Memory B cell (primary cell): ENCODE results near the gene DMWD.
"Not testable (repeated sequence)": the region's sequence is repeated elsewhere in the genome, so short reads cannot be mapped to it uniquely, and the experiment has no call there.

Source experiments
- ATAC-seq: fragments of 150-1000 bp; cut with Tn5 transposase; 2 replicates; pipeline ENCODE4 v1.10.0; 2021; ENCODE audit warnings: low read depth, mild to moderate bottlenecking, moderate library complexity
- DNase-seq, 2 donors: peaks; one replicate each; pipeline ENCODE4 v3.0.0; 2022; ENCODE audit warnings: low spot score in 2 of 2
- H3K27ac Mint-ChIP-seq: one replicate; pipeline ENCODE4 v1.8.0; 2022; ENCODE audit warnings: mild to moderate bottlenecking, moderate library complexity, mixed read lengths
- H3K27me3 Mint-ChIP-seq: one replicate; pipeline ENCODE4 v1.8.0; 2022; ENCODE audit warnings: mixed read lengths
- H3K36me3 Mint-ChIP-seq: one replicate; pipeline ENCODE4 v1.8.0; 2022; ENCODE audit warnings: mild to moderate bottlenecking, mixed read lengths
- H3K4me1 Mint-ChIP-seq: one replicate; pipeline ENCODE4 v1.8.0; 2022; ENCODE audit warnings: mixed read lengths
- H3K4me3 Mint-ChIP-seq: one replicate; pipeline ENCODE4 v1.8.0; 2022; ENCODE audit warnings: mild to moderate bottlenecking, moderate library complexity, mixed read lengths
- H3K9me3 Mint-ChIP-seq: one replicate; pipeline ENCODE4 v1.8.0; 2022; ENCODE audit warnings: mixed read lengths

Gene DMWD

DNA sequence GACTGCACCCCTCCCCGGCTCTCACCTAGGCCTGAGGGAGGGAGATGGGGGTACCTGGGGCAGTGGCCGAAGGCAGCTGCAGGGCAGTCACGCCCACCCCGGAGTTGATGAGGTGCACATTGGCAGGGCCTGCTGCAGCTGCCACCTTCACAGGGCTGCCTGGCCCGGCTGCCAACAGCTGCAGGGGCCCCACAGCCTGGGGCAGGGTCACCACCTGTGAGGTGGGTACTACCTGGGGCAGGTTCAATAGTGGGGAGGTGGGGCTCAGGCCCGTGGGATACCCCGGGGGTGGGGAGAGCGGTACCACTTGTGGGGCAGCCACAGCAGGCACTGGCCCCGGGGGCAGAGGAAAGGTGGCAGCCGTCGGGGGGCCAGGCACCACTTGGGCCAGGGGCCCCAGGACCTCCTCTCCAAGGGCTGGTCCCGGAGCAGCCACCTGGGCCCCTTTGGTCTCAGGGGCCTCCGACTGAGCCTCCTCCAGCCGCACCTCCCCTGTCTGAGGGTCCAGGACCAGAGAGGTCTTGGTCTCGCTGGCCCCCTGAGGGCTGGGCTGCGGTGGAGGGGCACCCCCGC, 26.3 kb downstream of the DMWD start:
- no peaks in the 10 kb centered on the region for H3K9me3 Mint-ChIP-seq
- H3K27ac Mint-ChIP-seq: no peak overlapping the region
- H3K27me3 Mint-ChIP-seq: peaks cover 13% of the 10 kb centered on the region
- ATAC-seq: no peak
- no peaks in the 10 kb centered on the region for H3K36me3 Mint-ChIP-seq
- peaks cover 14% of the 10 kb centered on the region for H3K4me1 Mint-ChIP-seq
- no peak for DNase-seq
- no peak overlapping the region for H3K4me3 Mint-ChIP-seq

- no peaks in the 10 kb centered on the region for H3K36me3 Mint-ChIP-seq
- peaks cover 10% of the 10 kb centered on the region for H3K4me1 Mint-ChIP-seq
- H3K27ac Mint-ChIP-seq: no peak overlapping the region
- H3K27me3 Mint-ChIP-seq: peaks cover 13% of the 10 kb centered on the region
- H3K9me3 Mint-ChIP-seq: no peaks in the 10 kb centered on the region
- H3K4me3 Mint-ChIP-seq: no peak overlapping the region
- no peak for DNase-seq
- no peak for ATAC-seq
These were observed 26.8 kb downstream of the DMWD start for GRCh38 chr19:45765702-45766295.

DNA sequence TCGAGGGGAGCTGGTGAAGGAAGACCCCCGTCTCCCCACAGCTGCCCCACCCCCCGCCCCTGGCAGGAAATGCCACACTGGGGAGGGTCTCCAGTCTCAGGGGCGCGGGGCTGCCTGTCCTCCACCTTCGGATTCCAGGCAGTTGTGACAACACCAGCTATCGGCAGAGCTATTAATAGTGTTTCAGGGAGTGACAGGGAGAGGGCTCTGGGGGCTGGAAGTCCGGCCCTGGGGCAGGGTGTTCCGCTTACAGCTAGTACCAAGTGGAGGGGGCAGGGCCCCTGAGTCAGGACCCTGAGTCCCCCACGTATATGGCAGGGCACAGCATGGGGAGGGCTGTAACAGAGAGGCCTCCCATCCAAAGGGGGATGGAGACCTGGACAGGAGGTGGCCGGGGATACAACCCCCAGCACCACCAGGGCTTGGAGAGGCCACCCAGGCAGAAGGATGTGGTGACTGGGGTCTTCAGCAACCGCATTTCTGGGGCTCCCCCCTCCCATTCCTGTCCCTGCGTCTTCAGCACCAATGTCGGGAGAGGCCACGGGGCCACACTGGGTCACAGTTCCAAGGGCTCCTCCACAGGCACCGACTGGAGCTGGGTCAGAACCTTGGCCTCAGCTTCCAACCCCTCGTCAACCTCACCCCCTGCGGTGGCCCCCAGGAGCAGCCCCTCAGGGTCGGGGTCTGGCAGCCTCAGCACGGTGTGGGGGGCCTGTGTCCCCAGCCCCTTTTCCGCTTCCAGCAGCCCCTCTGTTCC, 27.5 kb downstream of the DMWD start:
- Mint-ChIP-seq H3K9me3 (no peaks in the 10 kb centered on the region), H3K4me3 (peak overlapping the region; percentile 8), H3K27ac (no peak overlapping the region), H3K4me1 (peaks cover 7% of the 10 kb centered on the region), H3K36me3 (no peaks in the 10 kb centered on the region), H3K27me3 (peaks cover 13% of the 10 kb centered on the region)
- ATAC-seq (no peak), DNase-seq (no peak)

DNA sequence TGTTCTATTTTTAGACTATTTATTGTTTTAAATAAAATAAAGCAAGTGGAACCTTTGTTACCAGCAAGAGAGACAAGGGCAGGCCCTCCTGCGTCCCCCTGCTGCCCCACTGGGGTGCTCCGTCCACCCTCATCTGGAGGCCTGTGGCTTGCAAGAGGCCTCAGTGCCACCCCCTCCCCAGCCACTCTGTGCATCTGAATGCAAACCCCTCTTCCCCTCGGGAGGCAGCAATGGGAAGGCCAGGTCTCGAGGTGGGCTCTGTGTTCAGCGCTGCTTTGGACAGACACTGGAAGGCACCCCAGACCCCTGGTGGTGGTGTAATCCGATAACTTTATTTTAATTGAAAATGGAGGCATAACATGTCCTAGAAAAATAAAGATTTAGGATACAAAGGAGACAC, 28.2 kb downstream of the DMWD start:
- H3K9me3 Mint-ChIP-seq: no peaks in the 10 kb centered on the region
- H3K27me3 Mint-ChIP-seq: peaks cover 13% of the 10 kb centered on the region
- DNase-seq (no peak), ATAC-seq (no peak)
- H3K4me1 Mint-ChIP-seq: peaks cover 7% of the 10 kb centered on the region
- H3K27ac Mint-ChIP-seq: no peak overlapping the region
- no peaks in the 10 kb centered on the region for H3K36me3 Mint-ChIP-seq
- H3K4me3 Mint-ChIP-seq: no peak overlapping the region

DNA sequence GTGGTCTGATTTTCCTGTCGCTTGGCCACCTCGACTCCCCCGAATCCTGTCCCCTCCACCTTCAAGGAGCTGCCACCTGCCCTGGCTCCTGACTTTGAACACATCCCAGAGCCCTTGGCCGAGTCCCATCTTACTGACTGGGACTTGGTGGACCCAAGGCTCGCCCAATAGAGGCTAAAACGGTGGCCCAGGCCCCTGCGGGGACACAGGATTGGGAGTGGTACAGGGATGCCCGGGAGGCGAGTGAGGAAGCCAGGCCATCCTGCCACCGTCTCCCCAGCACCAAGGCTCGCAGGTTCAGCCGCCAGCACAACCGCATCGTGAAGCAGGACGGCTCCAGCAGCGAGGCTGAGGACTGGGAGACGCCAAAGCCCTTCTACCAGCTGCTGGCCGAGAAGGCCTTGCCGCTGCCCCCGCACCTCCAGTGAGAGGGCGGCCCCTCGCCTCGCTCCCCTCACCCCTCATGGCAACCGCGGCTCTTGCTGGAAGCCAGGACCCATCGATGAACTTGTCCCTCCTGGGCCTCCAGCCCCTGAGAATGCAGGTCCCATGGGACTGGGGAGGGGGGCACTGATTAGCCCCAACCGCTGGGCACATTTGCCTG, 28.9 kb downstream of the DMWD start:
- Mint-ChIP-seq H3K4me1 (peaks cover 5% of the 10 kb centered on the region), H3K4me3 (no peak overlapping the region), H3K27ac (no peak overlapping the region), H3K36me3 (no peaks in the 10 kb centered on the region), H3K9me3 (no peaks in the 10 kb centered on the region), H3K27me3 (peaks cover 13% of the 10 kb centered on the region)
- no peak for ATAC-seq
- DNase-seq: no peak

DNA sequence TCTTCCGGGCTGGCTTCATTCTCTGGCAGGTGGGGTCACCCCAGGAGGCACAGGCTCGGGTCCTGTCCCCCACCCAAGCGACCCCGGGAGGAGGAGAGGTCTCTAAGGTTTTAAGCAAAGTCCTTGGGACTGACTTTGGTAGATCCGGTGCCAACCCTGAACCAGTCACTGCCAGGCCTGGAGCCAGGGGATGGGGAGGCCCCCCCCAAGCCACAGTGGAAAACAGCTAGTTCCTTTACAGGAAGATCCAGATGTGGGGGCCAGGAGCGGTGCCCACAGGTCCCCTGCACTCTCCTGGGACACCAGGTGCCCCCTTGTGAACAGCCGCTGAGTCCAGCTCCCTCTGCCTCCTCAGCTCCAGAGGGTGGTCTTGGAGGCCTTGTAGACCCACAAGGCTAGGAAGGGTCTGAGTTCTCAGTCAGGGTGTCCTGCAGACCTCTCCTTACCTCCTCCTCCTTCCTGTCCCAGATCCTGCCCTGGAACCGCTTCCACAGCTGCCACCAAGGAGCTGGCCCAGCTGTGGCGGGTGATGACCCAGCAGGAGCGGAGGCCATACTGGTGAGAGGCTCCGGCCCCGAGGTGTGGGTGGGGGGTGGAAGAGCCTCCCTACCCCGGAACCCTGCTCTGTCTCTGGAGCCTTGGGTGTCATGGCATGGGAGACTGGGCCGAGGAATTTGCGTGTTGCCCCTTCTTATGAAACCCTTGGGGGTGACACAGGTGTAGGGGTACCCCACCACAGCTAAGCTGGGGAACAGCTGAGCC, 29.6 kb downstream of the DMWD start:
- no peak for ATAC-seq
- Mint-ChIP-seq H3K4me3 (no peak overlapping the region), H3K27me3 (peaks cover 13% of the 10 kb centered on the region), H3K27ac (no peak overlapping the region), H3K9me3 (no peaks in the 10 kb centered on the region), H3K36me3 (no peaks in the 10 kb centered on the region), H3K4me1 (peaks cover 3% of the 10 kb centered on the region)
- no peak for DNase-seq

DNA sequence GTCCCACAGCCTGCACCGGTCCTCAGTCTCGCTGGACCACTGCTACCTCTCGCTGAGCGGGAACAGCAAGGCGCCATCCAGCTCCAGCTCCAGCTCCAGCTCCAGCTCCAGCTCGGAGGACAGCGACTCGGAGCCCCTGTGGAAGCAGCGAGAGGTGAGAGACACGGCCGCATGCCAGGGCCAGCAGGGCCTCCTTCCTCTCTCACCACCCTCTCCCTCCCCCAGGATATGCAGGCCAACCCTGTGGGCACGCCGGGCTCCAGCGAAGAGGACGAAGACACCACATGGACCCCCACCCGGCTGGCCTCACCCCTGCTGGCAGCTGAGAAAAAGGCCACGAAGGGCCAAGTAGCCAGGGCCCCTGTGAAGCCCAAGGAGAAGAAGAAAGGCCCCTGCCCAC, 30.9 kb downstream of the DMWD start:
- ATAC-seq (no peak), DNase-seq (no peak)
- H3K36me3 Mint-ChIP-seq: no peaks in the 10 kb centered on the region
- H3K9me3 Mint-ChIP-seq: no peaks in the 10 kb centered on the region
- no peak overlapping the region for H3K27ac Mint-ChIP-seq
- no peak overlapping the region for H3K4me3 Mint-ChIP-seq
- no peaks in the 10 kb centered on the region for H3K4me1 Mint-ChIP-seq
- peaks cover 11% of the 10 kb centered on the region for H3K27me3 Mint-ChIP-seq

- peaks cover 1% of the 10 kb centered on the region for H3K27me3 Mint-ChIP-seq
- H3K9me3 Mint-ChIP-seq: no peaks in the 10 kb centered on the region
- H3K36me3 Mint-ChIP-seq: no peaks in the 10 kb centered on the region
- no peaks in the 10 kb centered on the region for H3K4me1 Mint-ChIP-seq
- no peak for DNase-seq
- no peak overlapping the region for H3K4me3 Mint-ChIP-seq
- ATAC-seq: no peak
- H3K27ac Mint-ChIP-seq: no peak overlapping the region
These were observed 33.7 kb downstream of the DMWD start for GRCh38 chr19:45758921-45759320.

DNA sequence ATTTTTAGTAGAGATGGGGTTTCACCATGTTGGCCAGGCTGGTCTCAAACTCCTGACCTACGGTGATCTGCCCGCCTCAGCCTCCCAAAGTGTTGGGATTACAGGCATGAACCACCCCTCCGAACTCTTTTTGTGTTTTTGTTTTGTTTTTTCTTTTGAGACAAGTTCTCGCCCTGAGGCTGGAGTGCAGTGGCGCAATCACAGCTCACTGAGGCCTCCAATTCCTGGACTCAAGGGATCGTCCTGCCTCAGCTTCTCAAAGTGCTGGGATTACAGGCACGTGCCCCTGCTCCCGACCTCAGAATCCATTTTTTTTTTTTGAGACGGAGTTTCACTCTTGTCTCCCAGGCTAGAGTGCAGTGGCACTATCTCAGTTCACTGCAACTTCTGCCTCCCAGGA, 35.0 kb downstream of the DMWD start:
- Mint-ChIP-seq H3K4me3 (no peak overlapping the region), H3K27ac (no peak overlapping the region), H3K27me3 (peaks cover 4% of the 10 kb centered on the region), H3K9me3 (no peaks in the 10 kb centered on the region), H3K4me1 (no peaks in the 10 kb centered on the region), H3K36me3 (no peaks in the 10 kb centered on the region)
- DNase-seq (no peak), ATAC-seq (no peak)

- Mint-ChIP-seq H3K36me3 (no peaks in the 10 kb centered on the region), H3K4me3 (no peak overlapping the region)
- no peak for DNase-seq
These were observed 38.3 kb downstream of the DMWD start for GRCh38 chr19:45754323-45754722.

DNA sequence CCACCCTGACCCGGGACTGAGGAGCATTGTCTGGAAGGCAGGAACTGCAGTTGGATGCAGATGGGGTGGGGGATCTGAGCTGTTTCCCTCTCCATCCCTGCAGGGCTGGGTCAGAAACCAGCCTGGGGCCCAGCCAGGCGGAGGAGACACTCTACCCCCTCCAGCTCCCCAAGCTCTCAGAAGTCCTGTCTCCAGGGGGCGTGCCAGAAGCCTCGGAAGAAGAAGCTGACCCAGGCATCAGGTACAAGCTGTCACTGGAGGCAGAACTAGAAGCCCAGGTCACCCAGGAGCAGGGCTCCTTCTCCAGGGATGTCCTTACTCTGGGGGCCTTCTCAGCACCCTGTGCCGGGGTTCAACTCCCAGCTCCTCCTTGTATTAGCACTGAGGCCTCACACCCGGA, 39.1 kb downstream of the DMWD start:
- Mint-ChIP-seq H3K4me1 (no peaks in the 10 kb centered on the region), H3K36me3 (no peaks in the 10 kb centered on the region), H3K27me3 (peaks cover 5% of the 10 kb centered on the region), H3K9me3 (no peaks in the 10 kb centered on the region), H3K27ac (no peak overlapping the region), H3K4me3 (no peak overlapping the region)
- ATAC-seq (no peak), DNase-seq (no peak)

More at GRCh38 chr19:45754323-45754722, 38.3 kb downstream of the DMWD start:
- no peaks in the 10 kb centered on the region for H3K9me3 Mint-ChIP-seq
- peaks cover 5% of the 10 kb centered on the region for H3K27me3 Mint-ChIP-seq
- H3K4me1 Mint-ChIP-seq: no peaks in the 10 kb centered on the region
- ATAC-seq: no peak
- H3K27ac Mint-ChIP-seq: no peak overlapping the region

DNA sequence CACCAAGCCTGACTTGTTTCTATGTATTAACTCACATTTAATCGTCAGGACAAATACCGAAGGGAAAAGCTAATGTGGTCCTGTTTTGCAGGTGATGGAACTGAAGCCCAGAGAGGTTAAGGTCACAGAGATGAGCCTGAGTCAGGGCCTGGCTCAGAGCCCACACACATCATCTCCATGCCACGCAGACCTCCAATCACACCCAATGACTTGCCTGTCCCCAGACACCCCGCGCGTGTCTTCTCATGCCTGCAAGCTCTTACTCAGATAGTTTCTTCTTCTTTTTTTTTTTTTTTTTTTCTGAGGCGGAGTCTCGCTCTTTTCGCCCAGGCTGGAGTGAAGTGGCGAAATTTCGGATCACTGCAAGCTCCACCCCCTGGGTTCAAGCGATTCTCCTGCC, 40.0 kb downstream of the DMWD start:
- Mint-ChIP-seq H3K27me3 (peaks cover 6% of the 10 kb centered on the region), H3K4me3 (no peak overlapping the region), H3K9me3 (no peaks in the 10 kb centered on the region), H3K4me1 (no peaks in the 10 kb centered on the region), H3K36me3 (peaks cover under 1% of the 10 kb centered on the region), H3K27ac (no peak overlapping the region)
- ATAC-seq: no peak
- no peak for DNase-seq

DNA sequence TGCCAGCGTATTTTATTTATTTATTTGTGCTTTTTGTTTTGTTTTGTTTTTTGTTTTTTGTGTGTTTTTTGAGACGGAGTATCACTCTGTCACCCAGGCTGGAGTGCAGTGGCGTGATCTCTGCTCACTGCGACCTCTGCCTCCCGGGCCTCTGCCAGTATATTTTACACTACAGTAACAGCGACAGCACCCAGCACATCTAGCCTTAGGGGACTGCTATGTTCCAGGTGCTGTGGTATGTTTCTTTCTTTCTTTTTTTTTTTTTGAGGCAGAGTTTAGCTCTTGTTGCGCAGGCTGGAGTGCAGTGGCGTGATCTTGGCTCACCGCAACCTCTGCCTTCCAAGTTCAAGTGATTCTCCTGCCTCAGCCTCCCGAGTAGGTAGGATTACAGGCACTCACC, 41.2 kb downstream of the DMWD start:
- not testable (repeated sequence) for DNase-seq, H3K4me1 Mint-ChIP-seq, H3K36me3 Mint-ChIP-seq, H3K9me3 Mint-ChIP-seq, ATAC-seq, H3K27ac Mint-ChIP-seq, H3K4me3 Mint-ChIP-seq
- peaks cover 12% of the 10 kb centered on the region for H3K27me3 Mint-ChIP-seq

DNA sequence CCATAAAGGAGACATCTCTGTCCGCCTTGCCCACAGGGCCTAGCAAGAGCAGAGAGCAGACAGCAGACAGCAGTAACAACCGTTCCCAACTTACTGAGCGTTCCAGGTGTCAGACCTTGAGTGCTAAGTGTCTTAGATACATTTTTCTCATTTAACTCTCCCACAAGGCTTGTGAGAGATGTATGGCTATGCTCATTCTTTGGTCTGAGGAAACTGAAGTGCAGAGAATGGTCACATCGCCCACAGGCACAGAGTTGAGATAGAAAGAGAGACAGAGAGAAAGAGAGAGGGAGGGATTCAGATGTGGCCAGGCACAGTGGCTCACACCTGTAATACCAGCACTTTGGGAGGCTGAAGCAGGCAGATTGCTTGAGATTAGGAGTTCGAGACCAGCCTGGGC, 45.1 kb downstream of the DMWD start:
- H3K4me3 Mint-ChIP-seq: no peak overlapping the region
- no peak overlapping the region for H3K27ac Mint-ChIP-seq
- no peaks in the 10 kb centered on the region for H3K9me3 Mint-ChIP-seq
- DNase-seq (no peak), ATAC-seq (no peak)
- H3K36me3 Mint-ChIP-seq: peaks cover 2% of the 10 kb centered on the region
- peaks cover 16% of the 10 kb centered on the region for H3K27me3 Mint-ChIP-seq
- H3K4me1 Mint-ChIP-seq: no peaks in the 10 kb centered on the region
